ENCODE results near the gene ATP6V1E1.
"Not testable (repeated sequence)": the region's sequence is repeated elsewhere in the genome, so short reads cannot be mapped to it uniquely, and the experiment has no call there.

ATP6V1E1 gene

GRCh38 chr22:17580441-17581031, 48.0 kb downstream of the ATP6V1E1 start:
- no peak for DNase-seq

- no peak for DNase-seq
Measured at GRCh38 chr22:17579535-17579981, 49.0 kb downstream of the ATP6V1E1 start.

- no peak for DNase-seq
Measured at GRCh38 chr22:17578136-17578754, 50.3 kb downstream of the ATP6V1E1 start.

- no peak for DNase-seq
Measured at GRCh38 chr22:17576470-17576869, 52.1 kb downstream of the ATP6V1E1 start.

- no peak for DNase-seq
Measured at GRCh38 chr22:17575681-17576080, 52.9 kb downstream of the ATP6V1E1 start.

GRCh38 chr22:17575151-17575550, 53.4 kb downstream of the ATP6V1E1 start:
- DNase-seq = no peak

- DNase-seq = peak; percentile 75
Measured at GRCh38 chr22:17570851-17571631, 57.5 kb downstream of the ATP6V1E1 start.

GRCh38 chr22:17569971-17570511, 58.5 kb downstream of the ATP6V1E1 start:
- no peak for DNase-seq

GRCh38 chr22:17566776-17567175, 61.8 kb downstream of the ATP6V1E1 start:
- no peak for DNase-seq

GRCh38 chr22:17566016-17566687, 62.4 kb downstream of the ATP6V1E1 start:
- DNase-seq = not testable (repeated sequence)

- no peak for DNase-seq
Measured at GRCh38 chr22:17563936-17564391, 64.6 kb downstream of the ATP6V1E1 start.

- DNase-seq = no peak
Measured at GRCh38 chr22:17562906-17563870, 65.4 kb downstream of the ATP6V1E1 start, which contains the start of gene SLC25A18. Gene SLC25A18, plus strand, starts transcription at chr22:17563498. Its CDS starts 16,447 bp downstream, at chr22:17579945.

GRCh38 chr22:17559188-17559587, 69.4 kb downstream of the ATP6V1E1 start:
- DNase-seq = no peak

GRCh38 chr22:17554814-17555213, 73.7 kb downstream of the ATP6V1E1 start:
- DNase-seq = no peak

GRCh38 chr22:17552737-17553136, 75.8 kb downstream of the ATP6V1E1 start:
- DNase-seq = no peak

GRCh38 chr22:17549655-17550054, 78.9 kb downstream of the ATP6V1E1 start:
- DNase-seq = no peak

- DNase-seq = no peak
Measured at GRCh38 chr22:17549183-17549582, 79.4 kb downstream of the ATP6V1E1 start.

- no peak for DNase-seq
Measured at GRCh38 chr22:17548756-17549035, 79.9 kb downstream of the ATP6V1E1 start.

GRCh38 chr22:17548010-17548755, 80.4 kb downstream of the ATP6V1E1 start:
- no peak for DNase-seq

- DNase-seq = no peak
Measured at GRCh38 chr22:17542452-17542851, 86.1 kb downstream of the ATP6V1E1 start.
